ENCODE measurements around the gene STEEP1. TPM values are rescaled to one million over a fixed set of nuclear protein-coding genes. Genes with fewer than 3 reads are reported as not detected.
A peak's percentile ranks its signal among the peaks of the same experiment; 100 is the strongest.

The STEEP1 gene
- total and polyA plus RNA-seq, 2 donors, result 20.4 to 38.8 TPM

DNA sequence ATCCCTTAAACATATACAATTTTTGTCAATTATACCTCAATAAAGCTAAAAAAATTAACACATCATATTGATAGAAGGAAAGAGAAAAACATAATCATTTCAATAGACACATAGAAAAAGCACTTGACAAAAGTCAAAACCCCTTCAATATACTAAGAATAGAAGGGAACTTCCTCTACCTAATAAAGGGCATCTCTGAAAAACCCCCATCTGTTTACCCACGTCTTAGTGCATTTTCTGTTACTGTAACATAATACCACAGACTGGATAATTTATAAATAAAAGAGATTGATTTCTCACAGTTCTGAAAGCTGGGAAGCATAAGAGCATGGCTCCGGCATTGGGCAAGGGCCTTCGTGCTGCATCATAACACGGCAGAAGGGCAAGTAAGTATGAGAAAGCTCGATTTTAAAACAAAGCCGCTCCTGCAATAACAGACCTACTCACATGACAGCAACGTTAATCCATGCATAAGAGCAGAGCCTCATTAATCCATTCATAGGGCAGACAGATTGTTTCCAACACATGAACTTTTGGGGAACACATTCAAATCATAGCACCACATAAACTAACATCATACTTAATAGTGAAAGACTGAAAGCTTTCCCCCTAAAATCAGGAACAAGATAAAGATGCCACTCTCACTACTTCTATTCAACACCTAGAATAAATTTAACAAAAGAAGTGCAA, 15.7 kb downstream of the STEEP1 start:
- Histone ChIP-seq H3K9me3 (ENCODE audit: control insufficient read depth in 2 of 2, insufficient read depth in 1 of 2, low read length in 1 of 2) (no peaks in the 10 kb centered on the region), H3K27ac (ENCODE audit: low read depth in 1 of 2, low read length in 1 of 2) (no peak overlapping the region), H3K4me3 (ENCODE audit: low read length in 2 of 2) (no peak overlapping the region), H3K4me1 (ENCODE audit: control insufficient read depth in 2 of 2, insufficient read depth in 2 of 2, low read length in 2 of 2) (no peaks in the 10 kb centered on the region), H3K27me3 (ENCODE audit: control insufficient read depth in 2 of 2, insufficient read depth in 1 of 2, low read length in 1 of 2) (no peaks in the 10 kb centered on the region), H3K36me3 (ENCODE audit: control insufficient read depth in 2 of 2, insufficient read depth in 2 of 2, low read length in 1 of 2) (no peaks in the 10 kb centered on the region)
- DNase-seq (ENCODE audit: low read depth in 6 of 9, low spot score in 9 of 9), result no peak
- 77% methylated on average over 7 of the region's 7 CpGs for WGBS

DNA sequence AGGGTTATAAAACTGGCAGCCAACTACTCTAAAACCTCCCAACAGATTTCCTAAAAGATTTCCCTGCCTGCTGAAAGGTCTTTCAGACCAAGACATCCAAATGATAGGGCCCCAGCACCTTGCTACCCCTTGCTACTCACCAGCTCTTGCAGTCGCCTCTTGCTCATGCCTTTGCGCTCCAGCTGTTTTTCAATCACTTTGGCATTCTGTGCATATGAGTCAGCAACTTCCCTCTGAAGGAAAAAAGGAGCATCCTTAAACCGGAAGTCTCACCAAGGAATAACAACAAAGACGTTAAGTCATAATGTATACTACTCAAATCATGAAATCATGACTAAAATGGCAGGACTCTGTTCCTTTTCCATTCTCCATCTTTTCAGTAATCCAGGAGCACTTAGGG, 24.0 kb downstream of the STEEP1 start:
- DNase-seq (ENCODE audit: low read depth in 6 of 9, low spot score in 9 of 9), result no peak
- H3K36me3 ChIP-seq (ENCODE audit: control insufficient read depth in 2 of 2, insufficient read depth in 2 of 2, low read length in 1 of 2), result peaks cover 0 to 2% of the 10 kb centered on the region in 2 donors
- H3K4me3 ChIP-seq (ENCODE audit: low read length in 2 of 2), result no peak overlapping the region
- no peak overlapping the region for H3K27ac ChIP-seq (ENCODE audit: low read depth in 1 of 2, low read length in 1 of 2)
- no peaks in the 10 kb centered on the region for H3K9me3 ChIP-seq (ENCODE audit: control insufficient read depth in 2 of 2, insufficient read depth in 1 of 2, low read length in 1 of 2)
- H3K4me1 ChIP-seq (ENCODE audit: control insufficient read depth in 2 of 2, insufficient read depth in 2 of 2, low read length in 2 of 2), result no peaks in the 10 kb centered on the region
- no peaks in the 10 kb centered on the region for H3K27me3 ChIP-seq (ENCODE audit: control insufficient read depth in 2 of 2, insufficient read depth in 1 of 2, low read length in 1 of 2)
- WGBS, result 96% methylated on average over 4 of the region's 4 CpGs

DNA sequence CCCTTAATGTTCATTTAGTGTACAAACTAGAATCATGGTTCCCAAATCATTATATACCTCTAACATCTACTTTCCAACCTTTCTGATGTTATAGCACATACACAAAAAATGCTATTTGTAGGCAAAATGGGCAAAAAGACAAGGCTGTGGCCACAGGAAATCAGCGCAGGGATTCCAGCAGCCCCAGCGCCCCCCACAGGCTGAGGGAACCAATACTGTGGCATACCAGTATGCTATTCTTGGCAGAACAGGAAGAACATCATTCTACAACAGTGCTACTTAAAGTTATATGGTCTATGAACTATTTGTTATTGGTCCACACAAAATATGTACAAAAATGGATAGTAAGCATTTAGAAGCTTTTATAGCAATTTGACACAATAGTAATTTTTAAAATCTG, 25.3 kb downstream of the STEEP1 start:
- WGBS, result 46% methylated on average over 2 of the region's 2 CpGs
- no peak overlapping the region for H3K4me3 ChIP-seq (ENCODE audit: low read length in 2 of 2)
- no peak overlapping the region for H3K27ac ChIP-seq (ENCODE audit: low read depth in 1 of 2, low read length in 1 of 2)
- no peaks in the 10 kb centered on the region for H3K27me3 ChIP-seq (ENCODE audit: control insufficient read depth in 2 of 2, insufficient read depth in 1 of 2, low read length in 1 of 2)
- DNase-seq (ENCODE audit: low read depth in 6 of 9, low spot score in 9 of 9), result no peak
- no peaks in the 10 kb centered on the region for H3K9me3 ChIP-seq (ENCODE audit: control insufficient read depth in 2 of 2, insufficient read depth in 1 of 2, low read length in 1 of 2)
- no peaks in the 10 kb centered on the region for H3K4me1 ChIP-seq (ENCODE audit: control insufficient read depth in 2 of 2, insufficient read depth in 2 of 2, low read length in 2 of 2)
- H3K36me3 ChIP-seq (ENCODE audit: control insufficient read depth in 2 of 2, insufficient read depth in 2 of 2, low read length in 1 of 2), result peaks cover 0 to 2% of the 10 kb centered on the region in 2 donors

DNA sequence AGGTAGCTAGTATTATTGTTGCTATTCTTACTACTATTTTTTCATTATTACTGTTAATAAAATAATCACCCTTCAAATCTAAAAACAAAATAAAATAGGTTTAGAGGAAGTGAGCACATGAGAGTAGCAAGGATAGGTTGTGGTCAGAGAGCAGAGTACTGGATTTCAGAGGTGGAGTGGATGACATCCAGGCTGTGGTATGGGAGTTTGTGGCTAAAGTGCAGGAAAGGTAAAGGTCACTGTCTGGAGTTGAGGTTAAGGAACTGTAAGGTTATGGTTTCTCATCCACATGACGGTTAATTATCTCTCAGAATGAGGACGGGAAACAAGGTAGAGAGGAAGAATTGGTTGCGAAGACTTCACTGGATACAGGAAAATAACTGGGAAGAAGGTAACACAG, 27.7 kb downstream of the STEEP1 start:
- Histone ChIP-seq H3K9me3 (ENCODE audit: control insufficient read depth in 2 of 2, insufficient read depth in 1 of 2, low read length in 1 of 2) (no peaks in the 10 kb centered on the region), H3K4me1 (ENCODE audit: control insufficient read depth in 2 of 2, insufficient read depth in 2 of 2, low read length in 2 of 2) (no peaks in the 10 kb centered on the region), H3K27ac (ENCODE audit: low read depth in 1 of 2, low read length in 1 of 2) (no peak overlapping the region), H3K27me3 (ENCODE audit: control insufficient read depth in 2 of 2, insufficient read depth in 1 of 2, low read length in 1 of 2) (no peaks in the 10 kb centered on the region), H3K4me3 (ENCODE audit: low read length in 2 of 2) (no peak overlapping the region), H3K36me3 (ENCODE audit: control insufficient read depth in 2 of 2, insufficient read depth in 2 of 2, low read length in 1 of 2) (peaks cover 0 to 2% of the 10 kb centered on the region in 2 donors)
- 65% methylated on average over 3 of the region's 3 CpGs for WGBS
- DNase-seq (ENCODE audit: low read depth in 6 of 9, low spot score in 9 of 9), result no peak

DNA sequence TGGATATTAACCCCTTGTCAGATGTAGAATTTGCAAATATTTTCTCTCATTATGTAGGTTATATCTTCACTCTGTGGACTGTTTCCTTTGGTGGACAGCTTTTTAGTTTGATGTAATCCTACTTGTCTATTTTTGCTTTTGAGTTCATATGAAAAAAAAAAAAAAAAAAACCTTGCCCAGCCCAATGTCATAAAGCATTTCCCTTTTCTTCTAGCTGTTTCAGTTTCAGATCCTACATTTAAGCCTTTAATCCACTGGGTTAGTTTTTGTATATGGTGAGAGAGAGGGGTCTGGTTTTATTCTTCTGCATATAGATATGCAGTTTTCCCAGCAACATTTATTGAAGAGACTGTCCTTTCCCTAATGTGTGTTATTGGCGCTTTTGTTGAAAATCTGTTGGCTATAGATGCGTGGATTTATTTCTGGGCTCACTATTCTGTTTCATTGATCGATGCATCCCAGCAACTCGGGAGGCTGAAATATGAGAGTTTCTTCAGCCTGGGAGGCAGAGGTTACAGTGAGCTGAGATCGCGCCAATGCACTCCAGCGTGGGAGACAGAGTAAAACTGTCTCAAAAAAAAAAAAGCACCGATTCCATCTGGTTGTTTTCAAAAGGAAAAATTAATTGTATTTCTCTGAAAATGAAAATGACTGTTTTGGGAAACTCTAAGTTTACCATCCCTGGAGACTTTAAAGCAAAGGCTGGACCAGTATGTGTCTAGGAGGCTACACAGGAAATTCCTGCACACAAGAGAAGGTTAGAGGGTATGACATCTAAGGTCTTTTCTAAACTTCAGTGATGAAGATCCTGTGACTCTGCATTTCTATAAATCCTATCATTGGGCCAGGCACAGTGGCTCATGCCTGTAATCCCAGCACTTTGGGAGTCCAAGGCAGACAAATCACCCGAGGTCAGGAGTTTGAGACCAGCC, 35.6 kb downstream of the STEEP1 start:
- no peaks in the 10 kb centered on the region for H3K9me3 ChIP-seq (ENCODE audit: control insufficient read depth in 2 of 2, insufficient read depth in 1 of 2, low read length in 1 of 2)
- H3K4me1 ChIP-seq (ENCODE audit: control insufficient read depth in 2 of 2, insufficient read depth in 2 of 2, low read length in 2 of 2), result no peaks in the 10 kb centered on the region
- H3K36me3 ChIP-seq (ENCODE audit: control insufficient read depth in 2 of 2, insufficient read depth in 2 of 2, low read length in 1 of 2), result no peaks in the 10 kb centered on the region
- WGBS, result 94% methylated on average over 9 of the region's 9 CpGs
- no peak overlapping the region for H3K27ac ChIP-seq (ENCODE audit: low read depth in 1 of 2, low read length in 1 of 2)
- no peak overlapping the region for H3K4me3 ChIP-seq (ENCODE audit: low read length in 2 of 2)
- H3K27me3 ChIP-seq (ENCODE audit: control insufficient read depth in 2 of 2, insufficient read depth in 1 of 2, low read length in 1 of 2), result no peaks in the 10 kb centered on the region
- no peak for DNase-seq (ENCODE audit: low read depth in 6 of 9, low spot score in 9 of 9)

DNA sequence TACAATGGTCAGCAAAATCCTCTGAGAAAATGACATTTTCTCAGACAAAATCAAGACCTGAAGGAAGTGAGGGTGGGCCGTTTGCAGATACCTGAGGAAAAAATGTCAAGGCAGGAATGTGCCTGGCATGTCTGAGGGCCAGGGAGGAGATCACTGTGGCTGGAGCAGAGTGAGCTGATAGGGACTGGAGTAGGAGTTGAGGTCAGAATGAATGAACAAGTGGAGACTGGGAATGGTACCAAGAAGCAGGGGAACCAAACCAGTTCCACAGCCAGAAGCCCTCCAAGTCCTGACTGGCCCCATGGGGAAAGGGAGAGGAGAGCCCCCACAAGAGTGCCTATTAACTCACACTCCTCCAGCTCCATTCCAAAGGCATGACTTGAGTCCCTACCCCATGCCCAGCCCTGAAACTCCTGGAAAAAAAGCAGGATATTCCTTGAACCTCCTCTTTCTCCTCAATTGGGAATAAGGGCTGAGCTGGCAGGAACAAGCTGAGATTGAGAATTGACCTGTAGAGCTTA, 41.5 kb downstream of the STEEP1 start:
- Histone ChIP-seq H3K4me1 (ENCODE audit: control insufficient read depth in 2 of 2, insufficient read depth in 2 of 2, low read length in 2 of 2) (no peaks in the 10 kb centered on the region), H3K27ac (ENCODE audit: low read depth in 1 of 2, low read length in 1 of 2) (no peak overlapping the region), H3K36me3 (ENCODE audit: control insufficient read depth in 2 of 2, insufficient read depth in 2 of 2, low read length in 1 of 2) (no peaks in the 10 kb centered on the region), H3K9me3 (ENCODE audit: control insufficient read depth in 2 of 2, insufficient read depth in 1 of 2, low read length in 1 of 2) (no peaks in the 10 kb centered on the region), H3K27me3 (ENCODE audit: control insufficient read depth in 2 of 2, insufficient read depth in 1 of 2, low read length in 1 of 2) (no peaks in the 10 kb centered on the region), H3K4me3 (ENCODE audit: low read length in 2 of 2) (no peak overlapping the region)
- WGBS, result 96% methylated on average over 1 of the region's 1 CpG
- DNase-seq (ENCODE audit: low read depth in 6 of 9, low spot score in 9 of 9), result no peak

DNA sequence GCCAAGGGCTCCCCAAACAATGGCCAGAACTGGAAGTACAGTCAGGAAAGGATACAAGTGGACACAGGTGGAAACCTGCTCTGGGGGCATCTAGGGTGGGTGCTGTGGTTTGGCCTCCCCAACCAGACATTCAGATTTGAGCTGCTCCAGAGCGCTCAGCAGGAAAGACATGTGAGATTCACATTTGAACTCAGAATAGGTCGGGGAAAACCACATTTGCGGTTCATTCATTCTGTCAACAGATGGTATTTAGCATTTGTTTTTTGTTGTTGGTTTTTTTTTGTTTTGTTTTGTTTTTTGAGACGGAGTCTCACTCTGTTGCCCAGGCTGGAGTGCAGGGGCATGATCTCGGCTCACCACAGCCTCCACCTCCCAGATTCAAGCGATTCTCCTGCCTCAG, 44.0 kb downstream of the STEEP1 start:
- H3K27ac ChIP-seq (ENCODE audit: low read depth in 1 of 2, low read length in 1 of 2), result no peak overlapping the region
- H3K36me3 ChIP-seq (ENCODE audit: control insufficient read depth in 2 of 2, insufficient read depth in 2 of 2, low read length in 1 of 2), result no peaks in the 10 kb centered on the region
- no peak for DNase-seq (ENCODE audit: low read depth in 6 of 9, low spot score in 9 of 9)
- H3K4me3 ChIP-seq (ENCODE audit: low read length in 2 of 2), result no peak overlapping the region
- no peaks in the 10 kb centered on the region for H3K27me3 ChIP-seq (ENCODE audit: control insufficient read depth in 2 of 2, insufficient read depth in 1 of 2, low read length in 1 of 2)
- WGBS, result 91% methylated on average over 6 of the region's 6 CpGs
- no peaks in the 10 kb centered on the region for H3K9me3 ChIP-seq (ENCODE audit: control insufficient read depth in 2 of 2, insufficient read depth in 1 of 2, low read length in 1 of 2)
- H3K4me1 ChIP-seq (ENCODE audit: control insufficient read depth in 2 of 2, insufficient read depth in 2 of 2, low read length in 2 of 2), result no peaks in the 10 kb centered on the region

DNA sequence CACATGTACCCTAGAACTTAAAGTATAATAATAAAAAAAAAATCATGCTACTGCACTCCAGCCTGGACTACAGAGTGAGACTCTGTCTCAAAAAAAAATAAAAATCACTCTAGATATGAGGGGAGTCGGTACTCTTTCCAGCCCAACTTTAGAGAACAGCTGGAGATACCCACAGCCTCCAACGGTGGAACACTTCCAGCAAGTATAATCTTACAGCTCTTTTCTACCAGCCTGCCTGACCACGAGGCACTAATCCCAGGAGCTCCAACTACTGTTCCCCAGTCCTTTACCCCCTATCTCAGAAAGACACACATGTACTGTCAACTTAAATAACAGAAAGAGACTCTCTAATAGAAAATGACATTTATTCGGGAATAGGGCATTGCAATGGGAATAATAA, 46.8 kb downstream of the STEEP1 start:
- no peaks in the 10 kb centered on the region for H3K9me3 ChIP-seq (ENCODE audit: control insufficient read depth in 2 of 2, insufficient read depth in 1 of 2, low read length in 1 of 2)
- DNase-seq (ENCODE audit: low read depth in 6 of 9, low spot score in 9 of 9), result no peak
- no peaks in the 10 kb centered on the region for H3K27me3 ChIP-seq (ENCODE audit: control insufficient read depth in 2 of 2, insufficient read depth in 1 of 2, low read length in 1 of 2)
- WGBS, result 91% methylated on average over 4 of the region's 4 CpGs
- H3K36me3 ChIP-seq (ENCODE audit: control insufficient read depth in 2 of 2, insufficient read depth in 2 of 2, low read length in 1 of 2), result no peaks in the 10 kb centered on the region
- no peak overlapping the region for H3K27ac ChIP-seq (ENCODE audit: low read depth in 1 of 2, low read length in 1 of 2)
- H3K4me1 ChIP-seq (ENCODE audit: control insufficient read depth in 2 of 2, insufficient read depth in 2 of 2, low read length in 2 of 2), result peaks cover 0 to 9% of the 10 kb centered on the region in 2 donors
- no peak overlapping the region for H3K4me3 ChIP-seq (ENCODE audit: low read length in 2 of 2)

DNA sequence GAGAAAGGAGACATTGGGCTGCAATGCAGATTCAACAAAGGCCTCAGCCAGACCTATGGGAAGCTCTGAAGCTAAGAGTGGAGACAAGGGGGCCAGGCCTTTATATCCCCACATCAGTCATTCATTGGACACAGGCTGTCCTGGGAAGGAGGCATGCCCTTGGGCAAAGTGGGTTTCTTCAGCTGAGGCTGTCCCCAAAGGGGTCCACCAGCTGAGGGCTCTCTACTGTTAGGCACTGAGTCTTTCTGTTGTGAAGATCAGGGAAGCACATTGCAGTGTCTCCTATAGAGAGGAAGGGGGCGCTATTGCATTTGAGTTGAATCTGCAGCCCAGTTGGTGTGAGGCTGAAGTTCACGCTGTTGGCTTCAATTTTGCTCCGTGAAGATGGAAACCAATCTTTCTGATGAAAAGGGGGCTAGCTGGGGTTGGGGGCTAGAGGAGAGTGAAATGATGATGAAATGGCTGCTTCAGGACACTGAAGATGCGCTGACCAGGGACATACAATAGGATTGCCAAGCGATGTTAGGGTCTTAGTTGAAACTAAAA, 49.0 kb downstream of the STEEP1 start:
- peak in 7 of 9 donors; percentile 48 to 84 (median 54) for DNase-seq (ENCODE audit: low read depth in 6 of 9, low spot score in 9 of 9)
- Histone ChIP-seq H3K4me1 (ENCODE audit: control insufficient read depth in 2 of 2, insufficient read depth in 2 of 2, low read length in 2 of 2) (peaks cover 0 to 12% of the 10 kb centered on the region in 2 donors), H3K9me3 (ENCODE audit: control insufficient read depth in 2 of 2, insufficient read depth in 1 of 2, low read length in 1 of 2) (no peaks in the 10 kb centered on the region), H3K4me3 (ENCODE audit: low read length in 2 of 2) (no peak overlapping the region), H3K27ac (ENCODE audit: low read depth in 1 of 2, low read length in 1 of 2) (no peak overlapping the region), H3K36me3 (ENCODE audit: control insufficient read depth in 2 of 2, insufficient read depth in 2 of 2, low read length in 1 of 2) (no peaks in the 10 kb centered on the region), H3K27me3 (ENCODE audit: control insufficient read depth in 2 of 2, insufficient read depth in 1 of 2, low read length in 1 of 2) (no peaks in the 10 kb centered on the region)
- WGBS, result 41% methylated on average over 5 of the region's 5 CpGs
